GM21529 (cell line): ENCODE data around the gene POM121C.
"Not testable (repeated sequence)": the region's sequence is repeated elsewhere in the genome, so short reads cannot be mapped to it uniquely, and the experiment has no call there.

Experiments
- ATAC-seq: cut with Tn5 transposase; IDR thresholded peaks from one replicate; pipeline ENCODE4 v1.9.1; 2021; ENCODE audit not compliant: unreplicated experiment

POM121C gene

GRCh38 chr7:75439000-75439399 is 47.1 kb downstream of the POM121C start:
- not testable (repeated sequence) for ATAC-seq

- not testable (repeated sequence) for ATAC-seq
Observed at GRCh38 chr7:75423481-75423880, 62.6 kb downstream of the POM121C start.

- not testable (repeated sequence) for ATAC-seq
Observed at GRCh38 chr7:75421798-75422710, 64.0 kb downstream of the POM121C start.

- not testable (repeated sequence) for ATAC-seq
Observed at GRCh38 chr7:75420152-75420551, 65.9 kb downstream of the POM121C start.

GRCh38 chr7:75419693-75420092 is 66.4 kb downstream of the POM121C start:
- not testable (repeated sequence) for ATAC-seq

GRCh38 chr7:75419210-75419609 is 66.9 kb downstream of the POM121C start:
- not testable (repeated sequence) for ATAC-seq

- ATAC-seq: not testable (repeated sequence)
Observed at GRCh38 chr7:75418292-75418858, 67.7 kb downstream of the POM121C start.

- ATAC-seq: not testable (repeated sequence)
Observed at GRCh38 chr7:75416787-75417186, 69.3 kb downstream of the POM121C start.

- ATAC-seq: not testable (repeated sequence)
Observed at GRCh38 chr7:75415829-75416373, 70.2 kb downstream of the POM121C start.

GRCh38 chr7:75415428-75415817 is 70.7 kb downstream of the POM121C start:
- not testable (repeated sequence) for ATAC-seq

GRCh38 chr7:75414708-75415427 is 71.2 kb downstream of the POM121C start:
- not testable (repeated sequence) for ATAC-seq

GRCh38 chr7:75414204-75414603 is 71.9 kb downstream of the POM121C start:
- not testable (repeated sequence) for ATAC-seq

- not testable (repeated sequence) for ATAC-seq
Observed at GRCh38 chr7:75410823-75411173, 75.3 kb downstream of the POM121C start.

- ATAC-seq: peak; percentile 88
Observed at GRCh38 chr7:75409880-75410822, 75.9 kb downstream of the POM121C start.

- ATAC-seq: not testable (repeated sequence)
Observed at GRCh38 chr7:75404663-75405062, 81.4 kb downstream of the POM121C start.

GRCh38 chr7:75403455-75404443 is 82.3 kb downstream of the POM121C start:
- not testable (repeated sequence) for ATAC-seq

- not testable (repeated sequence) for ATAC-seq
Observed at GRCh38 chr7:75400575-75400974, 85.5 kb downstream of the POM121C start.

- ATAC-seq: peak; percentile 72
Observed at GRCh38 chr7:75398771-75399700, 87.1 kb downstream of the POM121C start.
